Adrenal gland (tissue), 5 donors: Measurements from ENCODE around the gene BCORL1.

Experiments
- POLR2A ChIP-seq, 2 donors: fragments of 450-650 bp; IDR thresholded peaks; one replicate each; pipeline ENCODE4 v1.6.1; 2017; ENCODE audit warnings: antibody characterized with exemption in 2 of 2, mild to moderate bottlenecking in 2 of 2, moderate library complexity in 1 of 2
- TF ChIP-seq, protein P1 (sequence below), 6 experiments: fragments of 450-650 bp in 4 of 6; fragments of 200-600 bp in 2 of 6; sonication (generic) in 1 of 6; IDR thresholded peaks; 1 replicate in 5 of 6; 2 replicates in 1 of 6; pipeline versions ENCODE4 v1.5.1 to v1.8.0; 2016 to 2021; ENCODE audit warnings: antibody characterized with exemption in 6 of 6, mild to moderate bottlenecking in 2 of 6, moderate library complexity in 1 of 6
- donor health status: DM: no; HTN: no; CAD: no.

DNA sequence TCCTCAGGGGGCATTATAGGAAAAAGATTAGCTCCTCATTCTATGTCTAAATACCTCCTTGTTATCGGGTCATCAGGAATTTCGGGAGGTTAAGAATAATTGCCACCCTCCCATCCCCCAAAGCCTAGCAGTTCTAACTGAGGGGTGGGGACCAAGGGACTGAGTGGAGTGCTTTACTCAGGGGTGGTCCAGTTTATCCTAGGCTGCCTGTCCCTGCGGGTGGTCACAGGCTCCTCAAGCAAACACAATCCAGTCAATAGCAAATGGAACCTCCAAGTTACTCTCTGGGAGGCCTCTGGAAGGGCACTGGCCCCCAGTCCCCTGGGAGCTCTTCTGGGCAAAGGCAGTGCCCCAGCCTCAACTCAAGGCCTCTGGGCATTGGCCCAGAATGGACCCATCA, 121.2 kb downstream of the BCORL1 start:
- TF ChIP-seq, protein P1, sequence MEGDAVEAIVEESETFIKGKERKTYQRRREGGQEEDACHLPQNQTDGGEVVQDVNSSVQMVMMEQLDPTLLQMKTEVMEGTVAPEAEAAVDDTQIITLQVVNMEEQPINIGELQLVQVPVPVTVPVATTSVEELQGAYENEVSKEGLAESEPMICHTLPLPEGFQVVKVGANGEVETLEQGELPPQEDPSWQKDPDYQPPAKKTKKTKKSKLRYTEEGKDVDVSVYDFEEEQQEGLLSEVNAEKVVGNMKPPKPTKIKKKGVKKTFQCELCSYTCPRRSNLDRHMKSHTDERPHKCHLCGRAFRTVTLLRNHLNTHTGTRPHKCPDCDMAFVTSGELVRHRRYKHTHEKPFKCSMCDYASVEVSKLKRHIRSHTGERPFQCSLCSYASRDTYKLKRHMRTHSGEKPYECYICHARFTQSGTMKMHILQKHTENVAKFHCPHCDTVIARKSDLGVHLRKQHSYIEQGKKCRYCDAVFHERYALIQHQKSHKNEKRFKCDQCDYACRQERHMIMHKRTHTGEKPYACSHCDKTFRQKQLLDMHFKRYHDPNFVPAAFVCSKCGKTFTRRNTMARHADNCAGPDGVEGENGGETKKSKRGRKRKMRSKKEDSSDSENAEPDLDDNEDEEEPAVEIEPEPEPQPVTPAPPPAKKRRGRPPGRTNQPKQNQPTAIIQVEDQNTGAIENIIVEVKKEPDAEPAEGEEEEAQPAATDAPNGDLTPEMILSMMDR (IDR thresholded peaks at IDR 0.05), result no peak
- TF ChIP-seq POLR2A (IDR thresholded peaks at IDR 0.05), result no peak
